Activated CD4-positive, alpha-beta T cell treated with anti-CD3 and anti-CD28 coated beads, Interleukin-2, Interleukin-6, amounts not matched to agents 100 ng/mL and 50 ng/mL, durations not matched to agents 16 hours and 8 hours (primary cell): Measurements from ENCODE around the gene ATP6V1G3.
"Not testable (repeated sequence)": the region's sequence is repeated elsewhere in the genome, so short reads cannot be mapped to it uniquely, and the experiment has no call there.

ENCODE experiments used
- DNase-seq: peaks from one replicate; pipeline ENCODE4 v3.0.0-alpha.2; 2020

Gene ATP6V1G3, protein sequence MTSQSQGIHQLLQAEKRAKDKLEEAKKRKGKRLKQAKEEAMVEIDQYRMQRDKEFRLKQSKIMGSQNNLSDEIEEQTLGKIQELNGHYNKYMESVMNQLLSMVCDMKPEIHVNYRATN

GRCh38 chr1:198540580-198540979 is at the start of gene ATP6V1G3:
TSS of gene ATP6V1G3 (minus strand) at chr1:198540680. CDS start at chr1:198540650, 30 bp downstream.
- DNase-seq = no peak

GRCh38 chr1:198588845-198589244 is 48.4 kb upstream of the ATP6V1G3 start:
- no peak for DNase-seq

DNA sequence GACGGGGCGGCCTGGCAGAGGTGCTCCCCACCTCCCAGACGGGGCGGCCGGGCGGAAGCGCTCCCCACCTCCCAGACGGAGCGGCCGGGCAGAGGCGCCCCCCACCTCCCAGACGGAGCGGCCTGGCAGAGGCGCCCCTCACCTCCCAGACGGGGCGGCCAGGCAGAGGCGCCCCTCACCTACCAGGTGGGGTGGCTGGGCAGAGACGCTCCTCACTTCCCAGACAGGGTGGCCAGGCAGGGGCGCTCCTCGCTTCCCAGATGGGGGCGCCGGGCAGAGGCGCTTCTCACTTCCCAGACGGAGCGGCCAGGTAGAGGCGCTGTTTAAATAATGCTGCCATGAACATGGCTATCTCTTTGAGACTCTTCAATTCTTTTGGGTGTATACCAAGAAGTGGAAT is 43.7 kb upstream of the ATP6V1G3 start:
- DNase-seq = no peak

DNA sequence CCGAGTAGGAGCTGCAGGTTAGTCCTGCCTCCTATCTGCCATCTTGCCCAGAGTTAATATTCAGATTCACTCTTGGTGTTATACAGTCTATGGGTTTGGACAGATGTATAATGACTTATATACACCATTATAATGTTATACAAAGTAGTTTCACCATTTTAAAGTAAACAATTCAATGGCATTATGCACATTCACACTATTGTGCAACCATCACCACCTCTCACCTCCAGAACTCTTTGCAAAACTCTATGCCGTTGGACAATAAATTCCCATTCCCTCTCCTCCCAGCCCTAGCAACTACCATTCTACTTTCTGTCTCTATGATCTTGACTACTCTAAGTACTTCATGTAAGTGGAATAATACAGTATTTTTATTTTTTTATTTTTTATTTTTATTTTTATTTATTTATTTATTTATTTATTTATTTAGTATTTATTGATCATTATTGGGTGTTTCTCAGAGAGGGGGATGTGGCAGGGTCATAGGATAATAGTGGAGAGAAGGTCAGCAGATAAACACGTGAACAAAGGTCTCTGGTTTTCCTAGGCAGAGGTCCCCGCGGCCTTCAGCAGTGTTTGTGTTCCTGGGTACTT is 42.8 kb upstream of the ATP6V1G3 start:
- DNase-seq = not testable (repeated sequence)

GRCh38 chr1:198577444-198577843 is 37.0 kb upstream of the ATP6V1G3 start:
- no peak for DNase-seq

GRCh38 chr1:198575798-198576641 is 35.5 kb upstream of the ATP6V1G3 start:
- no peak for DNase-seq

DNA sequence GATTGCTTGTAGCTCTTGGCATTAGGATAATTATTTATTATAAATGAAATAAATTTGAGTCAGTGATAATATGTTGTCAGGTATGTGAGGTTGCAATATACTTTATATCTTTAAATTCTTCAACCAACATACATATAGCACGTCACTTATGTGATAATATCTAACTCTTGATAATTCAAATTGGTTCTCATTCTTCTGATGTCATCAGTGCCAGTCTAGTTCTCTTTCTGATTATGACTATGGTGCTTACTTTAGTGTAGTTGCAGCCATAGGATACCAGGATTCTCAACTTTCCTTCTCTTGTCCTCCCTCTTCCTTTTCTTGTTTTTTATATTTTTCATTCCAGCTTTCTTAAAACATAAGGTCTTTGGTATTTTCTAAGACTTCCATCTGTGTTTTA is 34.8 kb upstream of the ATP6V1G3 start:
- no peak for DNase-seq

- no peak for DNase-seq
Observed at GRCh38 chr1:198574325-198574724, 33.8 kb upstream of the ATP6V1G3 start.

DNA sequence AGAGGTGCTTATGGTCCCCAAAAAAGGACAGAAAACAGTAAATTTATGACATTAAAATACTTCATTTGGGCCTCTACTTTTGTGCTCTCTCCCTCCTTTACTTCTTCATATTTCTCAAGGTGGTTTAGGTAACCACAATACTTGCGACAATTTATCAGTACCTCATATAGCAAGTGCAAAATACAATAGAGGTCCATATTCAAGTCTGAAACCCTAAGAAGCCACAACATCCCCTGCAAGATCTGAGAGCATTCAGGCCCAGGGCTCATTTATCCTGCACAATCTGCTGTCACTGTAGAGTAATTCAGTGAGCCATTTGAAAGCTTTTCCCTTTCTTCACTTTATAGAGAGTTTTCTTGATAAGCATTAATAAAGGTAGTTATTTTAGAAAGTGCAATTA is 24.2 kb upstream of the ATP6V1G3 start:
- DNase-seq = peak; percentile 21

DNA sequence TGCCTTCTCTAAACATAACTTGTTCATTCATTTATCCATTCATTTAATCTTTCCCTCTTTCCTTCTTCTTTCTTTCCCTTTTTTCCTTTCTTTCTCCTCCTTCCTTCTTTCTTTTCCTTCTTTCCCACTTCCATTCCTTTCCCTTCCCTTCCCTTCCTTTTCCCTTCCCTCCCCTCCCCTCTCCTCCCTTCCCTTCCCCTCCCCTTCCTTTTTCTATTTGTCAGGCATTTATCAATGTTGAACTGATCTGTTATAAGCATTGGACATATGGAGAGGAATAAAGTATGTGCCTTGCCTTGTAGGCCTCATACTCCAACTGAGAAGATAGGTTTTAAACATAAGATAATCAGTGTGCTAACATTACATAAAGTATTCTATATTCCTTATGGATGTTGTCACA is 23.7 kb upstream of the ATP6V1G3 start:
- DNase-seq = no peak

GRCh38 chr1:198563583-198563982 is 23.1 kb upstream of the ATP6V1G3 start:
- DNase-seq = no peak

GRCh38 chr1:198560161-198560560 is 19.7 kb upstream of the ATP6V1G3 start:
- no peak for DNase-seq

DNA sequence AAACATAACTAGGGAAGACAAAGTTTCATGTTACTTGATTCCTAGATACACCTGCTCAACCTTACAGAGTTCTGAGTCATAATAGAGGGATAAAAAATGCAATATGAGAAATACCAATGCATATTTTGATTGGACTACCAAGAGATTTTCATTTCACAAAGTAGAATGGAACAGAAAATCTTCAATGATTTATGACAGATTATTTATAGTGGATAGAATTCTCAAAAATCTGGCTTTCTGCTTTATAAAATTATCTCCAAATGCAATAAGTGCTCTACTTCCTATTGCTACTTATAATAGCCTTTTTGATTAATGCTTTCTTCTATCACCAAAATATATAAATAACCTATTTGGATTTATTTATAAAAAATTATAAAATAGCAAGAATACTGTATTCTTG is 18.9 kb upstream of the ATP6V1G3 start:
- DNase-seq = no peak

- DNase-seq = no peak
Observed at GRCh38 chr1:198558402-198558801, 17.9 kb upstream of the ATP6V1G3 start.

DNA sequence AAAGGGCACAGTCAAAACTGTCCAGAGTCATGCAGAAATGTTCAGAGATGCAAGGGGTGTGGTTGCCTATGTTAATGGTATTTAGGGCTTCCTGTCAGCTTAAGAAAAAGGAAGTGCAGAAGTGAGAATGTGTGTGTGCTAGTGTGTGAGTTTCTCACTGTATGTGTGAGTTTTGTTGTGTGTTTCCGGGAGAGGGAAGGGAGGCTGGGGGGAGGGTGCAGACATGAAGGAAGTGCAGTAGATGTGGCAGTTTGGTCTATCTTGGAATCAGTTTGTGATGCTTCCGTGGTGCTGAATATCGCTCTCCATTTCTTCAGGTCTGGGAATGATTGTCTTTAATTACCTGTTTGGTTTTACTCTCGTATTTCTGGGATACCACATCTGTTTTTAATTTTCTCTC is 16.5 kb upstream of the ATP6V1G3 start:
- peak; percentile 81 for DNase-seq

- no peak for DNase-seq
Observed at GRCh38 chr1:198552668-198553416, 12.4 kb upstream of the ATP6V1G3 start.

- DNase-seq = no peak
Observed at GRCh38 chr1:198550941-198551524, 10.6 kb upstream of the ATP6V1G3 start.

- DNase-seq = no peak
Observed at GRCh38 chr1:198549866-198550265, 9.4 kb upstream of the ATP6V1G3 start.

GRCh38 chr1:198548890-198549289 is 8.4 kb upstream of the ATP6V1G3 start:
- no peak for DNase-seq

GRCh38 chr1:198545156-198545555 is 4.7 kb upstream of the ATP6V1G3 start:
- no peak for DNase-seq

DNA sequence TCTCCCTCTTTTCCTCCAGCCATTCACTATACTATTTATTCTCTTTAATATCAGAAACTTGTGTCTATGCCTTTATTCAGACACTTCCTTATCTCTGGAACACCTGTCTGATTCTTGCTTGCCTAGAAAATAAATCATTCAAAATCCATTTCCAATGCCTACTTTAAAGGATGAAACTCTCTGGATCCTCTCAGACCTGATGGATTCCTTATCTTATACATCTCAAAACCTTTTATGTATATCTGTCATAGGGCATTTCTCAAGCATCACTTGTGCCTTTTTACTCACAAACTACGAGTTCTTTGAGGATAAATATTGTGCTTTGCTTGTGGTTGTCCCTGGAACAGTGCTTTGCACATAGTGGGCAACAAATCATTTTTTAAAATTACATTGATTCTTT is 3.8 kb upstream of the ATP6V1G3 start:
- no peak for DNase-seq

GRCh38 chr1:198543670-198544260 is 3.3 kb upstream of the ATP6V1G3 start:
- no peak for DNase-seq

DNA sequence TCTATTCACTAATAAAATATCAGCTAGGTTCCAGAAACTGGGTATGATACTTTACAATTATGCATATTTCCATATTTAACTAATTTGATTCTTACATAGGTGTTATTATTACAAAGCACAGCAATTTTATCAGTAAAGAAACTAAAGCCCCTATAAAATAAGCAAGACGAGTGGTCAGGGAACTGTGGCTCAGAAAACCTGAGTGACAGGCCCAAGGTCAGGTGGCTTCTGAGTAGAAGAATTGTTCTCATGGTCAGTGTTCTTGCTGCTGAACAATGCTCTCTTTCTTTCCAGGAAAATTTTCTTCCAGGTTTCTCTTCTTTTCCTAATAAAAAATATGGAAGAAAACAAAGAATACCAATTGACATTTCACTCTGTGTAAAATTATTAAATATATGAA is 2.2 kb upstream of the ATP6V1G3 start:
- DNase-seq = no peak
